ENCODE results near the gene UST. TPM values are rescaled to one million over a fixed set of nuclear protein-coding genes. Genes with fewer than 3 reads are reported as not detected.

UST gene
- total RNA-seq, 1 donor from 2014 or later = 33.3 TPM

DNA sequence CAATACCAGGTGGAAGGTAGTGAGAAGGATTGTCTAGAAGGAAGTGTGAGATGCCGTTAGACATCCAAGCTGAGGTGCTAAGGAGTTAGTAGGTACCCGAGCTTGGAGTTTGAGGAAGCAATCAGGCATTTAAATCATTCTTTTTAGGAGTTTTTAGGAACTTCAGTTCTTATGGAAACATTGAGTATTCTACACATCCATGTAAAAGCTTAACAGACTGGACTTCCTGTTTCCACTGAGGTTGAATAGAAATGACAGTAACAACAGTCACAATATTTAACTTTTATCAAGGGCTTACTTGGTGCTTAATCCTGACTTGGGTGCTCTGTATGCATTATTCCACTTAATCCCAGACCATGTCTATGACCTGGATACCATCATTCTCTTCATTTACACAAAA lies 136.4 kb downstream of the UST start:
- no peak for TF ChIP-seq EZH2phosphoT487 (IDR thresholded peaks at IDR 0.05)
- H3K27me3 Mint-ChIP-seq (ENCODE audit: insufficient read depth, low read depth) = no peaks in the 10 kb centered on the region

GRCh38 chr6:148884461-148884860 lies 137.6 kb downstream of the UST start:
- Histone ChIP-seq H3K4me1 (peaks cover 46% of the 10 kb centered on the region), H3K36me3 (no peaks in the 10 kb centered on the region), H3F3A (ENCODE audit: low read depth) (peaks cover 43% of the 10 kb centered on the region), H3K4me2 (peak overlapping the region; percentile 43), H3K4me3 (no peak overlapping the region), H3K9me3 (ENCODE audit: low read depth) (no peaks in the 10 kb centered on the region), H3K9ac (no peak overlapping the region), H2AFZ (replicated peaks) (no peak overlapping the region), H3K27me3 (no peaks in the 10 kb centered on the region), H4K20me1 (ENCODE audit: low read depth) (peaks cover 4% of the 10 kb centered on the region), H3K79me2 (ENCODE audit: low read depth) (peaks cover 62% of the 10 kb centered on the region), H3K27ac (peak overlapping the region; percentile 96)
- TF ChIP-seq EZH2 (IDR thresholded peaks at IDR 0.05) (no peak), CTCF (IDR thresholded peaks at IDR 0.05) (no peak), EZH2phosphoT487 (IDR thresholded peaks at IDR 0.05) (no peak)
- Mint-ChIP-seq H3K36me3 (peaks cover 22% of the 10 kb centered on the region), H3K4me1 (peaks cover 19% of the 10 kb centered on the region), H3K9me3 (no peaks in the 10 kb centered on the region), H3K4me3 (no peak overlapping the region), H3K27me3 (ENCODE audit: insufficient read depth, low read depth) (no peaks in the 10 kb centered on the region), H3K27ac (no peak overlapping the region)
- DNase-seq (ENCODE audit: low spot score) = peak; percentile 36

More for the DNA sequence above, 136.4 kb downstream of the UST start:
- H3K9ac ChIP-seq = no peak overlapping the region
- no peak overlapping the region for H3K4me3 Mint-ChIP-seq
- H3K9me3 Mint-ChIP-seq = no peaks in the 10 kb centered on the region
- H3K27ac Mint-ChIP-seq = no peak overlapping the region
- no peak overlapping the region for H3K27ac ChIP-seq
- no peak overlapping the region for H3K4me3 ChIP-seq
- no peaks in the 10 kb centered on the region for H3K27me3 ChIP-seq
- peaks cover 67% of the 10 kb centered on the region for H3K79me2 ChIP-seq (ENCODE audit: low read depth)
- H3K9me3 ChIP-seq (ENCODE audit: low read depth) = no peaks in the 10 kb centered on the region
- no peak overlapping the region for H2AFZ ChIP-seq (replicated peaks)
- peaks cover 4% of the 10 kb centered on the region for H4K20me1 ChIP-seq (ENCODE audit: low read depth)
- H3K36me3 ChIP-seq = no peaks in the 10 kb centered on the region
- H3K4me1 Mint-ChIP-seq = peaks cover 23% of the 10 kb centered on the region
- H3K4me1 ChIP-seq = peaks cover 41% of the 10 kb centered on the region
- H3K4me2 ChIP-seq = no peak overlapping the region
- H3F3A ChIP-seq (ENCODE audit: low read depth) = peaks cover 43% of the 10 kb centered on the region
- peaks cover 21% of the 10 kb centered on the region for H3K36me3 Mint-ChIP-seq
- no peak for DNase-seq (ENCODE audit: low spot score)

DNA sequence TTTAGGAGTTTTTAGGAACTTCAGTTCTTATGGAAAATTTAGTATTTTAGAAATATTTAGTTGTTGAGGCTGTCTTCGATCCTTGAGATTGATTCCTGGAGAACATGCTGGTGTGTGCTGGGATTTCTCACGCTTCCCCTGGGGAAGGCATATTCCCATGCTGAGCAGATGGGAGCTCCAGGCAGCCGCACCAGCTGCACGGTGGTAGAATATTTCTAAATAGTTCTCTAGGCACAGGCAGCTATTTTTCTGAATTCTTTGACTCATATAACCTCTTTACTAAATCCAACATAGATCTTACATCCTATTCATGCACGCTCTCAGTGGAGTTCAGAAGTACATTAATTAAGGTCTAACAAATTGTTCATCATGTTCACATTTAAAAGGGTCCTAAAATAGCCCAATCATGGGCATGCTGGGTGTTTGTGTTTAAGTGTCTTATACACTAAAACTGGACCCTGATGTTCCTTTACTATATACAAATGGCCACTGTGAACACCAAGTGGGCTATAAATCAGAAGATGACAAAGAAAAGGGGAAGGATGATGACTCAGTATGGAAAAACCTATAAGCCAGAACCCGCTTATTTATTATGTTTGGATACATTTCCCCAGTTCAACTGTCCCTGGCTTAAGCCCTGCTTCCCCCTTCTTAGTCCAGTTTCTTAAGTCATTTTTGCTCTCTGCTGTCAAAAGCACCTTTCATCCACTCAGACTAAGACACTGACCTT lies 138.5 kb downstream of the UST start:
- Histone ChIP-seq H3K9me3 (ENCODE audit: low read depth) (no peaks in the 10 kb centered on the region), H4K20me1 (ENCODE audit: low read depth) (peaks cover 4% of the 10 kb centered on the region), H3K36me3 (no peaks in the 10 kb centered on the region), H3K4me3 (peak overlapping the region; percentile 28), H3K4me1 (peaks cover 46% of the 10 kb centered on the region), H3K9ac (no peak overlapping the region), H3K27ac (peak overlapping the region; percentile 96), H3K4me2 (peak overlapping the region; percentile 72), H3F3A (ENCODE audit: low read depth) (peaks cover 43% of the 10 kb centered on the region), H2AFZ (replicated peaks) (no peak overlapping the region), H3K27me3 (no peaks in the 10 kb centered on the region), H3K79me2 (ENCODE audit: low read depth) (peaks cover 55% of the 10 kb centered on the region)
- H3K27me3 Mint-ChIP-seq (ENCODE audit: insufficient read depth, low read depth) = no peaks in the 10 kb centered on the region
- H3K9me3 Mint-ChIP-seq = no peaks in the 10 kb centered on the region
- TF ChIP-seq EZH2 (IDR thresholded peaks at IDR 0.05) = no peak
- TF ChIP-seq CTCF (IDR thresholded peaks at IDR 0.05) = no peak
- no peak for TF ChIP-seq EZH2phosphoT487 (IDR thresholded peaks at IDR 0.05)
- DNase-seq (ENCODE audit: low spot score) = no peak
- no peak overlapping the region for H3K4me3 Mint-ChIP-seq
- peaks cover 17% of the 10 kb centered on the region for H3K4me1 Mint-ChIP-seq
- H3K27ac Mint-ChIP-seq = no peak overlapping the region
- H3K36me3 Mint-ChIP-seq = peaks cover 28% of the 10 kb centered on the region
